T47D (cell line): ENCODE data around the gene SS18.
A peak's percentile ranks its signal among the peaks of the same experiment; 100 is the strongest.

Source experiments
- DNase-seq, 2 experiments: peaks; one replicate each; pipeline versions ENCODE4 v3.0.0 to v3.0.0-alpha.2; 2011 to 2012; ENCODE audit warnings: low read depth in 1 of 2, low spot score in 1 of 2
- JUND ChIP-seq: IDR thresholded peaks from 2 replicates; pipeline ENCODE4 v1.6.1; 2012; ENCODE audit warnings: low read depth
- in situ Hi-C: cut with HindIII; loops from 2 replicates; pipeline ENCODE4 v1.10.0; 2016; ENCODE audit warnings: low sequenced_read_pairs, low pct_unique_long_range_greater_than_20kb

The SS18 gene

GRCh38 chr18:26008619-26009018 lies 81.8 kb downstream of the SS18 start:
- in situ Hi-C loops: no loop called here
- no peak for TF ChIP-seq JUND
- no peak for DNase-seq

GRCh38 chr18:26008096-26008495 lies 82.3 kb downstream of the SS18 start:
- peak in 1 of 2 experiments; percentile 7 for DNase-seq
- no peak for TF ChIP-seq JUND
- in situ Hi-C loops: no loop called here

GRCh38 chr18:26005950-26006349 lies 84.5 kb downstream of the SS18 start:
- TF ChIP-seq JUND: no peak
- no peak for DNase-seq
- in situ Hi-C loops: no loop called here

GRCh38 chr18:26004832-26005231 lies 85.6 kb downstream of the SS18 start:
- TF ChIP-seq JUND: no peak
- in situ Hi-C loops: no loop called here
- no peak for DNase-seq

- DNase-seq: peak in 1 of 2 experiments; percentile 1
- in situ Hi-C loops: no loop called here
- no peak for TF ChIP-seq JUND
Observed at GRCh38 chr18:26003817-26004216, 86.6 kb downstream of the SS18 start.

GRCh38 chr18:26003356-26003755 lies 87.1 kb downstream of the SS18 start:
- DNase-seq: peak in 1 of 2 experiments; percentile 19
- in situ Hi-C loops: no loop called here
- TF ChIP-seq JUND: no peak

GRCh38 chr18:26002375-26002910 lies 88.0 kb downstream of the SS18 start:
- in situ Hi-C loops: no loop called here
- no peak for DNase-seq
- TF ChIP-seq JUND: no peak

- no peak for DNase-seq
- TF ChIP-seq JUND: no peak
- in situ Hi-C loops: no loop called here
Observed at GRCh38 chr18:25998461-25998860, 92.0 kb downstream of the SS18 start.

- in situ Hi-C loops: no loop called here
- no peak for DNase-seq
- no peak for TF ChIP-seq JUND
Observed at GRCh38 chr18:25992566-25992965, 97.8 kb downstream of the SS18 start.

- no peak for DNase-seq
- TF ChIP-seq JUND: no peak
- in situ Hi-C loops: no loop called here
Observed at GRCh38 chr18:25990473-25990872, 99.9 kb downstream of the SS18 start.

GRCh38 chr18:25985707-25986394 lies 104.6 kb downstream of the SS18 start:
- in situ Hi-C loops: no loop called here
- no peak for TF ChIP-seq JUND
- no peak for DNase-seq

- TF ChIP-seq JUND: no peak
- in situ Hi-C loops: no loop called here
- DNase-seq: no peak
Observed at GRCh38 chr18:25983730-25984129, 106.7 kb downstream of the SS18 start.

- DNase-seq: no peak
- TF ChIP-seq JUND: no peak
- in situ Hi-C loops: no loop called here
Observed at GRCh38 chr18:25982961-25983360, 107.5 kb downstream of the SS18 start.

GRCh38 chr18:25982153-25982552 lies 108.3 kb downstream of the SS18 start:
- DNase-seq: no peak
- in situ Hi-C loops: no loop called here
- TF ChIP-seq JUND: no peak
